ENCODE measurements around the gene PLPPR2. TPM values are rescaled to one million over a fixed set of nuclear protein-coding genes. Genes with fewer than 3 reads are reported as not detected.
"Not testable (repeated sequence)": the region's sequence is repeated elsewhere in the genome, so short reads cannot be mapped to it uniquely, and the experiment has no call there.

The PLPPR2 gene
- total RNA-seq, 1 donor, result 14.1 TPM

DNA sequence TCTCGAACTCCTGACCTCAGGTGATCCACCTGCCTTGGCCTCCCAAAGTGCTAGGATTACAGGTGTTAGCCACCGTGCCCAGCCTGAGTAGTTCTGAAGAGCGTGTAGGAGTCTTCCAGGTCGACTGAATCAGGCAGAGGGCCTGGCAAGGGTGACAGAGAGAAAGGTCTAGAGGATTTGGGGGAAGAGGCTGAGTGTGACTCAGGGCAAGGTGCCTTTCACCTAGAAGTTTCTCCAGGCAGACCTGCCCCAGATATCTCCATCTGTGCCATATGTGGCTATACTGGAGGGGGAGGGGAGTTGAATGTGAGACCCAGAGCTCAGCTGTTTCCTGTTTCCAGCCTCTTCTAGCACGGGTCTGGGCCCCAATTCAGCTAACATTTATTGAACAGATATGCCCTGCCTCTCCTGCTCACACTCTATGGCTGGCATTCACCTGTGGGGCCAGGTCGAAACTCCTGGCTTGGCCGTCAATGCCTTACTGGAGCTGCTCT, 7.6 kb upstream of the PLPPR2 start:
- Histone ChIP-seq H3K79me2 (ENCODE audit: insufficient read depth, low read length) (no peaks in the 10 kb centered on the region), H3K9me3 (ENCODE audit: low read depth, low read length) (no peaks in the 10 kb centered on the region), H3K36me3 (ENCODE audit: insufficient read depth, low read length) (peaks cover 4% of the 10 kb centered on the region), H3K27ac (ENCODE audit: low read depth, low read length) (no peak overlapping the region), H4K20me1 (ENCODE audit: insufficient read depth, low read length) (peaks cover 12% of the 10 kb centered on the region), H3K4me2 (ENCODE audit: insufficient read depth, low read length) (no peak overlapping the region), H3K4me1 (ENCODE audit: insufficient read depth, low read length) (peaks cover 21% of the 10 kb centered on the region), H2AFZ (ENCODE audit: low read length) (no peak overlapping the region), H3K27me3 (ENCODE audit: insufficient read depth, low read length) (no peaks in the 10 kb centered on the region), H3K4me3 (ENCODE audit: insufficient read depth, low read length) (no peak overlapping the region)
- TF ChIP-seq, protein P1, sequence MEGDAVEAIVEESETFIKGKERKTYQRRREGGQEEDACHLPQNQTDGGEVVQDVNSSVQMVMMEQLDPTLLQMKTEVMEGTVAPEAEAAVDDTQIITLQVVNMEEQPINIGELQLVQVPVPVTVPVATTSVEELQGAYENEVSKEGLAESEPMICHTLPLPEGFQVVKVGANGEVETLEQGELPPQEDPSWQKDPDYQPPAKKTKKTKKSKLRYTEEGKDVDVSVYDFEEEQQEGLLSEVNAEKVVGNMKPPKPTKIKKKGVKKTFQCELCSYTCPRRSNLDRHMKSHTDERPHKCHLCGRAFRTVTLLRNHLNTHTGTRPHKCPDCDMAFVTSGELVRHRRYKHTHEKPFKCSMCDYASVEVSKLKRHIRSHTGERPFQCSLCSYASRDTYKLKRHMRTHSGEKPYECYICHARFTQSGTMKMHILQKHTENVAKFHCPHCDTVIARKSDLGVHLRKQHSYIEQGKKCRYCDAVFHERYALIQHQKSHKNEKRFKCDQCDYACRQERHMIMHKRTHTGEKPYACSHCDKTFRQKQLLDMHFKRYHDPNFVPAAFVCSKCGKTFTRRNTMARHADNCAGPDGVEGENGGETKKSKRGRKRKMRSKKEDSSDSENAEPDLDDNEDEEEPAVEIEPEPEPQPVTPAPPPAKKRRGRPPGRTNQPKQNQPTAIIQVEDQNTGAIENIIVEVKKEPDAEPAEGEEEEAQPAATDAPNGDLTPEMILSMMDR (IDR thresholded peaks at IDR 0.05; ENCODE audit: extremely low read depth, low read depth, low read length), result no peak
- DNase-seq (ENCODE audit: insufficient read length, low spot score, missing footprints), result no peak

DNA sequence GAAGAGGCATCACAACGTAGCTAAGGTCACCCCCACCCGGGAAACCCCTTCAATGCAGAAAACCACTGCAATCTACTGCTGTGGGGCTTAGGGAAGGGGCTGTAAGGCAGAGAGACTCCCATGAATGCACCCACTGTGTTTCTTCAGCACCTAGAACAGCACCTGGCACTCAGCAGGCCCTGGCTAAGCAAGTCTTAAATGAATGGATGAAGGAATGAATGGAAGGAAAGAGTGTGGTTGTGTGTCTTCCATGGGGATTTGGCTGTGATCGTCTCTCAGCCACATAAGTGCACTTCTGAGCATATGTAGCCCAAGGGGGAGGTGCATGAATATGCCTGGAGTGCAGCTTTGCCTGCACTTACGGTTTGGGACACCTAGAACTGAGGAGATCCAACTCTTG, 6.1 kb upstream of the PLPPR2 start:
- no peaks in the 10 kb centered on the region for H3K36me3 ChIP-seq (ENCODE audit: insufficient read depth, low read length)
- TF ChIP-seq, protein P1 (IDR thresholded peaks at IDR 0.05; ENCODE audit: extremely low read depth, low read depth, low read length), result no peak
- peaks cover 18% of the 10 kb centered on the region for H3K4me1 ChIP-seq (ENCODE audit: insufficient read depth, low read length)
- no peak overlapping the region for H3K4me3 ChIP-seq (ENCODE audit: insufficient read depth, low read length)
- no peaks in the 10 kb centered on the region for H3K27me3 ChIP-seq (ENCODE audit: insufficient read depth, low read length)
- H3K4me2 ChIP-seq (ENCODE audit: insufficient read depth, low read length), result no peak overlapping the region
- H2AFZ ChIP-seq (ENCODE audit: low read length), result no peak overlapping the region
- no peaks in the 10 kb centered on the region for H3K9me3 ChIP-seq (ENCODE audit: low read depth, low read length)
- no peaks in the 10 kb centered on the region for H4K20me1 ChIP-seq (ENCODE audit: insufficient read depth, low read length)
- DNase-seq (ENCODE audit: insufficient read length, low spot score, missing footprints), result peak; percentile 52
- no peaks in the 10 kb centered on the region for H3K79me2 ChIP-seq (ENCODE audit: insufficient read depth, low read length)
- no peak overlapping the region for H3K27ac ChIP-seq (ENCODE audit: low read depth, low read length)

DNA sequence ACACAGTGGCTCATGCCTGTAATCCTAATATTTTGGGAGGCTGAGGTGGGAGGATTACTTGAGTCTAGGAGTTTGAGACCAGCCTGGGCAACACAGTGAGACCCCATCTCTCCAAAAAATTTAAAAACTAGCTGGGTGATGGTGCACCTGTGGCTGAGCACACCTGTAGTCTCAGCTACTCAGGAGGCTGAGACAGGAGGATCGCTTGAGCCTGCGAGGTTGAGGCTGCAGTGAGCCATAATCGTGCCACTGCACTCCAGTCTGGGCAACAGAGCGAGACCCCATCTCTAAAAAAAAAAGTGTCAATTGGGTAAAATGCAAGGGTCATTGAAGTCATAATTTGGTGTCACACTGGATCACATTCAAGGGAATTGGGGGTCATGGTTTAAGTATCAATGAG, 1.1 kb upstream of the PLPPR2 start:
- not testable (repeated sequence) for H2AFZ ChIP-seq (ENCODE audit: low read length); H3K4me2 ChIP-seq (ENCODE audit: insufficient read depth, low read length); H3K4me3 ChIP-seq (ENCODE audit: insufficient read depth, low read length); H3K27ac ChIP-seq (ENCODE audit: low read depth, low read length); H3K36me3 ChIP-seq (ENCODE audit: insufficient read depth, low read length); H3K4me1 ChIP-seq (ENCODE audit: insufficient read depth, low read length); DNase-seq (ENCODE audit: insufficient read length, low spot score, missing footprints); H3K9me3 ChIP-seq (ENCODE audit: low read depth, low read length); H3K27me3 ChIP-seq (ENCODE audit: insufficient read depth, low read length)
- Histone ChIP-seq H3K79me2 (ENCODE audit: insufficient read depth, low read length) (peaks cover 11% of the 10 kb centered on the region), H4K20me1 (ENCODE audit: insufficient read depth, low read length) (peaks cover 24% of the 10 kb centered on the region)

DNA sequence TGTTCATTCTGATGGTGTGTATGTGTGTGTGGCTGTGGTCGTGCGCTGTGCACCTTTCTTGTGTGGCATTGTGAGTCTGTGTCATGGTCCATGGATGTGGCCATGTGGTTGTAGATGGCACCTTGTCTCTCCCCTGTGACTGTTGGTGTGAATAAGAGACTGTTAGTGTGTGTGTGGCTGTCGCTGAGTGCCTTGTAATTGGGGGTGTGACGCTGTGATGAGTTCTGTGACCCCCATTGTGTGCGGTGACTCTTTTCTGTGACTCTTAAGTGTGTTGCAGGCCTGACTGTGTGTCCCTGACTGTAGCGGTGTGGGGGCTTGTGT, 804 bp downstream of the PLPPR2 start:
- H3K79me2 ChIP-seq (ENCODE audit: insufficient read depth, low read length), result peaks cover 11% of the 10 kb centered on the region
- no peaks in the 10 kb centered on the region for H3K27me3 ChIP-seq (ENCODE audit: insufficient read depth, low read length)
- peaks cover 27% of the 10 kb centered on the region for H4K20me1 ChIP-seq (ENCODE audit: insufficient read depth, low read length)
- peak overlapping the region; percentile 92 for H3K4me2 ChIP-seq (ENCODE audit: insufficient read depth, low read length)
- H3K4me3 ChIP-seq (ENCODE audit: insufficient read depth, low read length), result peak overlapping the region; percentile 74
- TF ChIP-seq, protein P1 (IDR thresholded peaks at IDR 0.05; ENCODE audit: extremely low read depth, low read depth, low read length), result no peak
- no peaks in the 10 kb centered on the region for H3K9me3 ChIP-seq (ENCODE audit: low read depth, low read length)
- no peak overlapping the region for H2AFZ ChIP-seq (ENCODE audit: low read length)
- peaks cover 10% of the 10 kb centered on the region for H3K4me1 ChIP-seq (ENCODE audit: insufficient read depth, low read length)
- peak; percentile 81 for DNase-seq (ENCODE audit: insufficient read length, low spot score, missing footprints)
- H3K36me3 ChIP-seq (ENCODE audit: insufficient read depth, low read length), result peaks cover 19% of the 10 kb centered on the region
- no peak overlapping the region for H3K27ac ChIP-seq (ENCODE audit: low read depth, low read length)
